WTC11 (cell line): Measurements from ENCODE around the gene NALCN. TPM values are rescaled to one million over a fixed set of nuclear protein-coding genes. Genes with fewer than 3 reads are reported as not detected.

Experiments
- ATAC-seq: fragments of 200-7000 bp; cut with Tn5 transposase; 2 replicates; pipeline ENCODE4 v1.10.0; 2021; ENCODE audit warnings: mild to moderate bottlenecking, moderate library complexity
- CTCF ChIA-PET: fragments of 300-600 bp; sonication (Branson Sonifier 250); formaldehyde crosslinking; loops from one replicate; lab custom pipeline; 2021; ENCODE audit warnings: antibody characterized with exemption; lab: Charles Lee
- POLR2A ChIA-PET: fragments of 350-600 bp; sonication (Branson Sonifier 250); formaldehyde crosslinking; loops from one replicate; lab custom pipeline; 2021; ENCODE audit warnings: antibody characterized with exemption; lab: Charles Lee
- DNase-seq: peaks from one replicate; pipeline ENCODE4 v3.0.0; 2021; ENCODE audit warnings: low spot score
- H3K27ac Mint-ChIP-seq: 2 replicates; pipeline ENCODE4 v1.8.0; 2021; ENCODE audit warnings: mixed read lengths
- H3K27me3 Mint-ChIP-seq: 2 replicates; pipeline ENCODE4 v1.8.0; 2021; ENCODE audit warnings: low read depth, mild to moderate bottlenecking, moderate library complexity, mixed read lengths
- H3K36me3 Mint-ChIP-seq: 2 replicates; pipeline ENCODE4 v1.8.0; 2021; ENCODE audit warnings: mixed read lengths
- H3K4me1 Mint-ChIP-seq: 2 replicates; pipeline ENCODE4 v1.8.0; 2022; ENCODE audit warnings: mixed read lengths
- H3K4me3 Mint-ChIP-seq: 2 replicates; pipeline ENCODE4 v1.8.0; 2021; ENCODE audit warnings: mild to moderate bottlenecking, moderate library complexity, mixed read lengths
- H3K9me3 Mint-ChIP-seq: 2 replicates; pipeline ENCODE4 v1.8.0; 2021; ENCODE audit warnings: mixed read lengths
- ATF2 ChIP-seq: sonication (generic); formaldehyde crosslinking; IDR thresholded peaks from 2 replicates; pipeline ENCODE4 v1.8.1; 2022; ENCODE audit warnings: low read depth, missing genetic modification reagents, borderline replicate concordance
- CDX4 ChIP-seq: fragments of 250-450 bp; sonication (Bioruptor Pico); IDR thresholded peaks from 2 replicates; pipeline ENCODE4 v1.9.0; 2021; ENCODE audit warnings: moderate library complexity, mild to moderate bottlenecking, inconsistent platforms, borderline replicate concordance
- ERG ChIP-seq: fragments of 250-450 bp; sonication (Bioruptor Pico); IDR thresholded peaks from 2 replicates; pipeline ENCODE4 v1.8.0; 2021; ENCODE audit warnings: mild to moderate bottlenecking
- FOXJ3 ChIP-seq: sonication (generic); formaldehyde crosslinking; IDR thresholded peaks from 2 replicates; pipeline ENCODE4 v1.9.0; 2021; ENCODE audit warnings: missing genetic modification reagents, mild to moderate bottlenecking, borderline replicate concordance
- GABPB1 ChIP-seq: sonication (generic); formaldehyde crosslinking; IDR thresholded peaks from 2 replicates; pipeline ENCODE4 v1.8.1; 2023; ENCODE audit warnings: mild to moderate bottlenecking, missing genetic modification reagents
- GRHL2 ChIP-seq: fragments of 250-450 bp; sonication (Bioruptor Pico); IDR thresholded peaks from 2 replicates; pipeline ENCODE4 v1.8.0; 2022; ENCODE audit warnings: mild to moderate bottlenecking, moderate library complexity; ENCODE audit not compliant: insufficient replicate concordance, severe bottlenecking
- GTF2I ChIP-seq: fragments of 250-450 bp; sonication (Bioruptor Pico); conservative IDR thresholded peaks from 2 replicates; pipeline ENCODE4 v1.4.0; 2021; ENCODE audit warnings: mild to moderate bottlenecking
- NFE2L1 ChIP-seq: sonication (generic); formaldehyde crosslinking; IDR thresholded peaks from 2 replicates; pipeline ENCODE4 v1.8.1; 2023; ENCODE audit warnings: missing genetic modification reagents
- NR2C2 ChIP-seq: sonication (generic); formaldehyde crosslinking; IDR thresholded peaks from 2 replicates; pipeline ENCODE4 v1.8.0; 2022; ENCODE audit warnings: mild to moderate bottlenecking, missing genetic modification reagents
- NR3C1 ChIP-seq: sonication (generic); formaldehyde crosslinking; conservative IDR thresholded peaks from 2 replicates; pipeline ENCODE4 v1.8.1; 2023; ENCODE audit warnings: low read depth, mild to moderate bottlenecking, missing genetic modification reagents
- PRDM15 ChIP-seq: sonication (generic); formaldehyde crosslinking; IDR thresholded peaks from 2 replicates; pipeline ENCODE4 v1.8.0; 2022; ENCODE audit warnings: missing genetic modification reagents
- RORB ChIP-seq: fragments of 250-450 bp; sonication (Bioruptor Pico); IDR thresholded peaks from 2 replicates; pipeline ENCODE4 v1.9.0; 2021; ENCODE audit warnings: mild to moderate bottlenecking
- SMAD4 ChIP-seq: sonication (generic); formaldehyde crosslinking; IDR thresholded peaks from 2 replicates; pipeline ENCODE4 v1.8.0; 2022; ENCODE audit warnings: mild to moderate bottlenecking, missing genetic modification reagents
- STAT6 ChIP-seq: sonication (generic); formaldehyde crosslinking; conservative IDR thresholded peaks from 2 replicates; pipeline ENCODE4 v1.8.1; 2023; ENCODE audit warnings: mild to moderate bottlenecking, low read depth, missing genetic modification reagents, moderate library complexity
- TEAD4 ChIP-seq: sonication (generic); formaldehyde crosslinking; IDR thresholded peaks from 2 replicates; pipeline ENCODE4 v1.8.0; 2022; ENCODE audit warnings: mild to moderate bottlenecking, missing genetic modification reagents
- ZNF232 ChIP-seq: sonication (generic); formaldehyde crosslinking; IDR thresholded peaks from 2 replicates; pipeline ENCODE4 v1.8.0; 2022; ENCODE audit warnings: mild to moderate bottlenecking, missing genetic modification reagents
- ZNF281 ChIP-seq: sonication (generic); formaldehyde crosslinking; IDR thresholded peaks from 2 replicates; pipeline ENCODE4 v1.8.0; 2023; ENCODE audit warnings: mild to moderate bottlenecking, missing genetic modification reagents
- ZNF671 ChIP-seq: fragments of 250-450 bp; sonication (Bioruptor Pico); IDR thresholded peaks from 2 replicates; pipeline ENCODE4 v1.8.0; 2021; ENCODE audit warnings: mild to moderate bottlenecking
- ZSCAN18 ChIP-seq: fragments of 250-450 bp; sonication (Bioruptor Pico); IDR thresholded peaks from 2 replicates; pipeline ENCODE4 v2.1.2; 2022; ENCODE audit warnings: mild to moderate bottlenecking, moderate library complexity
- total RNA-seq: library from RNA; stranded (reverse); gene quantifications from 3 replicates; pipeline ENCODE4 v1.2.3, GENCODE V29; 2021

The NALCN gene
- total RNA-seq, 1 experiment from 2014 or later: 0.33 TPM

GRCh38 chr13:101346161-101346560, 70.1 kb downstream of the NALCN start:
- peaks cover 6% of the 10 kb centered on the region; the same call in 1 of the 2 replicates for H3K4me1 Mint-ChIP-seq
- no peak for ATAC-seq
- no peaks in the 10 kb centered on the region for H3K27me3 Mint-ChIP-seq
- peaks cover 13% of the 10 kb centered on the region for H3K9me3 Mint-ChIP-seq
- POLR2A ChIA-PET: no interaction called here
- no peak overlapping the region for H3K27ac Mint-ChIP-seq
- CTCF ChIA-PET: no interaction called here
- TF ChIP-seq ZNF232 (CRISPR knock-in tag) (no peak), ATF2 (CRISPR knock-in tag) (no peak), GABPB1 (CRISPR knock-in tag) (no peak), TEAD4 (CRISPR knock-in tag) (no peak), ZNF281 (CRISPR knock-in tag) (no peak), NR3C1 (CRISPR knock-in tag) (no peak), FOXJ3 (no peak), GRHL2 (CRISPR knock-in tag) (no peak), GTF2I (CRISPR knock-in tag) (no peak), CDX4 (CRISPR knock-in tag) (no peak), RORB (CRISPR knock-in tag) (no peak), ZNF671 (CRISPR knock-in tag) (no peak), NFE2L1 (CRISPR knock-in tag) (no peak), PRDM15 (CRISPR knock-in tag) (no peak), ZSCAN18 (CRISPR knock-in tag) (no peak), ERG (CRISPR knock-in tag) (no peak), STAT6 (no peak), NR2C2 (no peak), SMAD4 (no peak)
- TF ChIP-seq, all 79 proteins: peak for 0
- no peak for DNase-seq
- no peak overlapping the region for H3K4me3 Mint-ChIP-seq
- H3K36me3 Mint-ChIP-seq: no peaks in the 10 kb centered on the region
